Loucy (cell line): ENCODE data around the gene EIF2S2.

Source experiments
- EZH2phosphoT487 ChIP-seq: fragments of 200-600 bp; IDR thresholded peaks from 2 replicates; pipeline ENCODE4 v1.6.1; 2018; ENCODE audit warnings: antibody characterized with exemption, mild to moderate bottlenecking, moderate library complexity, borderline replicate concordance
- TF ChIP-seq, protein P1 (sequence below): fragments of 200-600 bp; sonication (generic); conservative IDR thresholded peaks from 2 replicates; pipeline ENCODE4 v1.5.1; 2014; ENCODE audit warnings: mild to moderate bottlenecking, antibody characterized with exemption, low read length

DNA sequence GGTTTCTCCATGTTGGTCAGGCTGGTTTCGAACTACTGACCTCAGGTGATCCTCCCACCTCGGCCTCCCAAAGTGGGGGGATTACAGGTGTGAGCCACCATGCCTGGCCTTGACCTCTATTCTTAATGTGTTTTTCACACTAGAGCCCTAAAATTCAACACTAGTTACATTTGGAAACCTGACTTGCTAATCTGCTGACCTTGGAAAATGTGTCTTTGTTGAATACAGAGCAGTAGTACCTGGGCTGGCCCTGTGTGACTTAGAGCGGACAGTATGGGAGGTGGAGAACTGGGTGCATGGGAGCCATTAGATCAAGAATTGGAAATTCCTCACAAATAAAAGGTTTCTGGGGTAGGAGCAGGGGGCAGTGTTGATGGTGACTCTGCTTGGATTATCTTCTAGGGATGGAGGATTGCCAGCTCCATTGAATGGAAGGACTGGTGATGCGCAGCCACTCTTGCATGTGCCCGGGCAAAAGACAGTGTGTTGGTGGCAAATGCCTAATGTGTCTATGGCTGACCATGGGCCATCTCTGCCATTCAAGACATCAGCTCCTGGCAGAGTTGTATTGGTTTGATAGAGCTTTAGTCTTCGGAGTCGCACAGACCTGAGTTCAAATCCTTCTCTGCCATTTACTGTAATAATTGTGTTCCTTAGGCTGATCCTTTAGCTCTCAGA is 64.9 kb downstream of the EIF2S2 start:
- TF ChIP-seq, protein P1, sequence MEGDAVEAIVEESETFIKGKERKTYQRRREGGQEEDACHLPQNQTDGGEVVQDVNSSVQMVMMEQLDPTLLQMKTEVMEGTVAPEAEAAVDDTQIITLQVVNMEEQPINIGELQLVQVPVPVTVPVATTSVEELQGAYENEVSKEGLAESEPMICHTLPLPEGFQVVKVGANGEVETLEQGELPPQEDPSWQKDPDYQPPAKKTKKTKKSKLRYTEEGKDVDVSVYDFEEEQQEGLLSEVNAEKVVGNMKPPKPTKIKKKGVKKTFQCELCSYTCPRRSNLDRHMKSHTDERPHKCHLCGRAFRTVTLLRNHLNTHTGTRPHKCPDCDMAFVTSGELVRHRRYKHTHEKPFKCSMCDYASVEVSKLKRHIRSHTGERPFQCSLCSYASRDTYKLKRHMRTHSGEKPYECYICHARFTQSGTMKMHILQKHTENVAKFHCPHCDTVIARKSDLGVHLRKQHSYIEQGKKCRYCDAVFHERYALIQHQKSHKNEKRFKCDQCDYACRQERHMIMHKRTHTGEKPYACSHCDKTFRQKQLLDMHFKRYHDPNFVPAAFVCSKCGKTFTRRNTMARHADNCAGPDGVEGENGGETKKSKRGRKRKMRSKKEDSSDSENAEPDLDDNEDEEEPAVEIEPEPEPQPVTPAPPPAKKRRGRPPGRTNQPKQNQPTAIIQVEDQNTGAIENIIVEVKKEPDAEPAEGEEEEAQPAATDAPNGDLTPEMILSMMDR = no peak
- TF ChIP-seq EZH2phosphoT487 = no peak
